ENCODE results near the gene PDK1.

PDK1 gene

GRCh38 chr2:172640389-172640788, 84.5 kb downstream of the PDK1 start:
- H3K36me3 ChIP-seq (ENCODE audit: low read length), result no peaks in the 10 kb centered on the region
- H3K9ac ChIP-seq (ENCODE audit: low read length), result no peak overlapping the region
- no peak overlapping the region for H3K27ac ChIP-seq (ENCODE audit: low read depth, low read length)
- H3K79me2 ChIP-seq (ENCODE audit: insufficient read depth, low read length), result no peaks in the 10 kb centered on the region
- H3K4me3 ChIP-seq (ENCODE audit: insufficient read depth, low read length, poor library complexity, severe bottlenecking), result no peak overlapping the region
- no peaks in the 10 kb centered on the region for H3F3A ChIP-seq (ENCODE audit: insufficient read depth)
- no peaks in the 10 kb centered on the region for H3K9me2 ChIP-seq (replicated peaks; ENCODE audit: insufficient read depth, low read length)
- no peaks in the 10 kb centered on the region for H3K9me3 ChIP-seq (ENCODE audit: insufficient read depth, low read length)
- H2AFZ ChIP-seq (ENCODE audit: low read depth, low read length, severe bottlenecking), result no peak overlapping the region
- TF ChIP-seq EZH2phosphoT487 (conservative IDR thresholded peaks at IDR 0.05; ENCODE audit: low read length) (no peak), CTCF (IDR thresholded peaks at IDR 0.05; ENCODE audit: insufficient read depth, low read length, poor library complexity, severe bottlenecking) (no peak)
- no peaks in the 10 kb centered on the region for H4K20me1 ChIP-seq (ENCODE audit: low read depth, low read length)
- no peaks in the 10 kb centered on the region for H3K27me3 ChIP-seq (ENCODE audit: low read length)
- H3K4me2 ChIP-seq (ENCODE audit: low read depth, low read length, poor library complexity, severe bottlenecking), result no peak overlapping the region

GRCh38 chr2:172642301-172643020, 86.6 kb downstream of the PDK1 start:
- Histone ChIP-seq H3K9me2 (replicated peaks; ENCODE audit: insufficient read depth, low read length) (no peaks in the 10 kb centered on the region), H3K27me3 (ENCODE audit: low read length) (no peaks in the 10 kb centered on the region), H3K4me3 (ENCODE audit: insufficient read depth, low read length, poor library complexity, severe bottlenecking) (no peak overlapping the region), H3K9ac (ENCODE audit: low read length) (no peak overlapping the region), H3K36me3 (ENCODE audit: low read length) (no peaks in the 10 kb centered on the region), H2AFZ (ENCODE audit: low read depth, low read length, severe bottlenecking) (no peak overlapping the region), H3K4me2 (ENCODE audit: low read depth, low read length, poor library complexity, severe bottlenecking) (no peak overlapping the region), H3K79me2 (ENCODE audit: insufficient read depth, low read length) (no peaks in the 10 kb centered on the region), H3F3A (ENCODE audit: insufficient read depth) (no peaks in the 10 kb centered on the region), H3K27ac (ENCODE audit: low read depth, low read length) (no peak overlapping the region), H3K9me3 (ENCODE audit: insufficient read depth, low read length) (no peaks in the 10 kb centered on the region), H4K20me1 (ENCODE audit: low read depth, low read length) (no peaks in the 10 kb centered on the region)
- TF ChIP-seq CTCF (IDR thresholded peaks at IDR 0.05; ENCODE audit: insufficient read depth, low read length, poor library complexity, severe bottlenecking) (no peak), EZH2phosphoT487 (conservative IDR thresholded peaks at IDR 0.05; ENCODE audit: low read length) (no peak)

- Histone ChIP-seq H4K20me1 (ENCODE audit: low read depth, low read length) (no peaks in the 10 kb centered on the region), H3K27me3 (ENCODE audit: low read length) (no peaks in the 10 kb centered on the region), H3K4me2 (ENCODE audit: low read depth, low read length, poor library complexity, severe bottlenecking) (no peak overlapping the region), H3K9me3 (ENCODE audit: insufficient read depth, low read length) (no peaks in the 10 kb centered on the region), H3K9me2 (replicated peaks; ENCODE audit: insufficient read depth, low read length) (no peaks in the 10 kb centered on the region), H3K9ac (ENCODE audit: low read length) (no peak overlapping the region), H3K36me3 (ENCODE audit: low read length) (no peaks in the 10 kb centered on the region), H2AFZ (ENCODE audit: low read depth, low read length, severe bottlenecking) (no peak overlapping the region), H3K27ac (ENCODE audit: low read depth, low read length) (no peak overlapping the region), H3K79me2 (ENCODE audit: insufficient read depth, low read length) (no peaks in the 10 kb centered on the region), H3F3A (ENCODE audit: insufficient read depth) (no peaks in the 10 kb centered on the region), H3K4me3 (ENCODE audit: insufficient read depth, low read length, poor library complexity, severe bottlenecking) (no peak overlapping the region)
- TF ChIP-seq CTCF (IDR thresholded peaks at IDR 0.05; ENCODE audit: insufficient read depth, low read length, poor library complexity, severe bottlenecking) (no peak), EZH2phosphoT487 (conservative IDR thresholded peaks at IDR 0.05; ENCODE audit: low read length) (no peak)
Measured at GRCh38 chr2:172643142-172643541, 87.3 kb downstream of the PDK1 start.

Measured in SU-DHL-6 (cell line).